Measurements from ENCODE around the gene ABLIM3.

GRCh38 chr5:149221326-149221725, 80.0 kb downstream of the ABLIM3 start:
- no peak for TF ChIP-seq CTCF (IDR thresholded peaks at IDR 0.05; ENCODE audit: insufficient read depth, low read length, poor library complexity, severe bottlenecking)
- no peak for TF ChIP-seq EZH2phosphoT487 (conservative IDR thresholded peaks at IDR 0.05; ENCODE audit: low read length)

All from SU-DHL-6 (cell line).